Effector CD4-positive, alpha-beta T cell (primary cell): ENCODE data around the gene RAB3A.
"Not testable (repeated sequence)": the region's sequence is repeated elsewhere in the genome, so short reads cannot be mapped to it uniquely, and the experiment has no call there.

Experiments used
- DNase-seq: peaks from one replicate; pipeline ENCODE4 v3.0.0-alpha.2; 2020

Gene RAB3A

GRCh38 chr19:18167975-18168645 is 35.7 kb downstream of the RAB3A start:
- peak; percentile 47 for DNase-seq

DNA sequence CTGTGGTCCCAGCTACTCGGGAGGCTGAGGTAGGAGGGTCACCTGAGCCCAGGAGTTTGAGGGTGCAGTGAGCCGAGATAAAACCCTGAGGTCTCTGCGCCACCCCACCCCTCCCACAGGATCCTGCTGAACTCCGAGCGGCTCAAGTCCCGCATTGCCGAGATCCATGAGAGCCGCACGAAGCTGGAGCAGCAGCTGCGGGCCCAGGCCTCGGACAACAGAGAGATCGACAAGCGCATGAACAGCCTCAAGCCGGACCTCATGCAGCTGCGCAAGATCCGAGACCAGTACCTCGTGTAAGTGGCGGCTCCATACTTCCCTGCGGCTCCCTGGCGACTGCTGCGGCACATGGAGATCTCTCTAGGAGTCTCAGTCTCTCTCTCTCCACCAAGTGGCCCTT is 36.8 kb downstream of the RAB3A start:
- no peak for DNase-seq

- DNase-seq: no peak
Observed at GRCh38 chr19:18165794-18166544, 37.9 kb downstream of the RAB3A start.

- DNase-seq: no peak
Observed at GRCh38 chr19:18164072-18164471, 39.8 kb downstream of the RAB3A start.

DNA sequence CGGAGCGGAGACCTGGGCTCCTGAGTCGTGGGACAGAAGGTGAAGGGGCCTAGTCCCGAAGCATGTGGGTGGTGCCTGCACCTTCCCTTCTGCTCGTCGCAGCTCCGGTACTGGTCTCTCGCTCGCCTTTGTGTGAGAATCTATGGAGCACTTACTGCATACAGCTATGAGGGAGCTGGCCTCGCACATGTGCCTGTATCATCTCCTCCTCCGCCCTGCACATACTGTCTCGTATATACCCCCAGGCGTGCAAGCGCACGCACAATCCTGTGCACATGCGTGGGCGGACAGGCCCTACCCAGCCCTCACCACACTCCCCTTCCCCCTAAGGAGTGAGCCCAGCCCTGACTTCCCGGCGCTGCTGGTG is 42.2 kb downstream of the RAB3A start:
- DNase-seq: no peak

DNA sequence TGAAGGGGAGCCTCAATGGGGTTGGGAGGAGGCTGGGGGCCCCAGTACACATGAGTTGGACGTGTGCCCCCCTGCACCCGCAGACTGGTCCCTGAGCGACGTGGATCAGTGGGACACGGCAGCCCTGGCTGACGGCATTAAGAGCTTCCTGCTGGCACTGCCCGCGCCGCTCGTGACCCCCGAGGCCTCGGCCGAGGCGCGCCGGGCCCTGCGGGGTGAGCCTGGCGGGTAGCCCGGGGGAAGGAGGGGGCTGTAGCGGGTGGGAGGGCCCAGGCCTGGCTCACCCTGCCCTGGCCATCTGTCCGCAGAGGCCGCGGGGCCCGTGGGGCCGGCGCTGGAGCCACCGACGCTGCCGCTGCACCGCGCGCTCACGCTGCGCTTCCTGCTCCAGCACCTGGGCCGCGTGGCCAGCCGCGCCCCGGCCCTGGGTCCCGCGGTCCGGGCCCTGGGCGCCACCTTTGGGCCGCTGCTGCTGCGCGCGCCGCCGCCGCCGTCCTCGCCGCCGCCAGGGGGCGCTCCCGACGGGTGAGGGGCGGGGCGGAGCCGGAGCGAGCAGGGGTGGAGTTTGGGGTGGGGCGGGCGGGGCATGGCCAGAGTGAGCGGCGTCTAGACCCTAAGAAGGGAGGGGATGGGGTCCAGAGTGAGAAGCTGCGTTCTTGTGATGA is 42.7 kb downstream of the RAB3A start:
- DNase-seq: peak; percentile 78

GRCh38 chr19:18160493-18160970 is 43.3 kb downstream of the RAB3A start:
- DNase-seq: no peak

GRCh38 chr19:18159810-18160209 is 44.0 kb downstream of the RAB3A start:
- no peak for DNase-seq

DNA sequence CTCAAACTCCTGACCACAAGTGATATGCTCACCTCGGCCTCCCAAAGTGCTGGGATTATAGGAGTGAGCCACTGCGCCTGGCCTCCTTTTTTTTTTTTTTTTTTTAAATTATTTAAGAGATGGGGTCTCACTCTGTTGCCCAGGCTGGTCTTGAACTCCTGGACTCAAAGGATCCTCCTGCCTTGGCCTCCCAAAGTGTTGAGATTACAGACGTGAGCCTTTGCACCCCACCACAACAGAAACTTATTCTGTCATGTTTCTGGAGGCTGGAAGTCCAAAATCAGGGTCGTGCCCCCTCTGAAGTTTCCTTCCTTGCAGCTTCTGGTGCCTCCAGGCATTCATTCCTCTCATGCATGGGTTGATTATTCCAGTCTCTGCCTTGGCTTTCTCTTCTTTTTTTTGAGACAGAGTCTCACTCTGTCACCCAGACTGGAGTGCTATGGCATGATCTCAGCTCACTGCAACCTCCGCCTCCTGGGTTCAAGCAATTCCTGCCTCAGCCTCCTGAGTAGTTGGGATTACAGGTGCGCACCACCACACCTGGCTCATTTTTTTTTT is 44.7 kb downstream of the RAB3A start:
- DNase-seq: not testable (repeated sequence)

DNA sequence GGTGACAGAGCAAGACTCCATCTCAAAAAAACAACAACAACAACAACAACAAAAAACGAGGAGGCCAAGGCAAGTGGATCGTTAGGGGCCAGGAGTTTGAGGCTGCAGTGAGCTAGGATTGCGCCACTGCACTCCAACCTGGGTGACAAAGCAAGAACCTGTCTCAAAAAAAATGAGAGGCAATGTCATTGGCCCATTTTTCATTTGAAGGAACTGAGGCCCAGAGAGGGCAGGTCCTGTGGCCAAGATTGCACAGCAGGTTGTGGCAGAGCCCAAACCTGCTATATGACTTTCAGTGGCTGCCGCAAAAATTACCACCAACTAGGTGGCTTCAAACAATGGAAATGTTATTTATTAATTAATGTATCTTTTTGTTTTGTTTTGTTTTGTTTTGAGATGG is 45.4 kb downstream of the RAB3A start:
- no peak for DNase-seq

GRCh38 chr19:18157465-18158063 is 46.3 kb downstream of the RAB3A start:
- DNase-seq: no peak

DNA sequence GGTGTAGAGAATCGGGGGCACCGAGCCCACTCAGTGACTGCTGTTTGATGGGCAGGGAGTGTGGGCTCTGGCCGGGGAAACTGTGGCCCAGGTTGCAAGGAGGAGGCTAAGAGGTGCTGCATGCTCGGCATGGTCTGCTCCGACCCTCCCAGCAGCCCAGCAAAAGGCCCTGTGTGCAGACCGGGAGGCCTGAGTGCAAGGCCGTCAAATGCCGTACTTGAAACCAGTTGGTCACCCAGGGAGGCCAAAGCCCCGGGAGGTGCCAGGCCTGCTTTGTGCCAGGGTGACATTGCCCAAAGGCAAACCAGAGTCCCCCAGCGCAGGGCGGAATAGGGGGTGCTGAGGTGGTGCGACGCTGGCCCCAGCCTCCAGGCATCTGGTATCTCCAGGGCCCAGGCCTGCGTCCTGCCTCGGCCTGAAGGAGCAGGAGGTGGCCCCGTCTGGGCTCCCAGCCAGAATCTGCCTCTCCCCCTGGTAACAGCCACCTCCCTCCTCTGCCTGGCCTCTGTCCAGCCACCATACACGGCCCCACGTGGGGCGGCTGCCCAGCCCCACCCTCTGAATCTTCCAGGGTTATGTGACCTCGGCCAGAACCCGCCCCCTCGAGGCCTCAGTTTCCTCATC is 46.9 kb downstream of the RAB3A start:
- no peak for DNase-seq

DNA sequence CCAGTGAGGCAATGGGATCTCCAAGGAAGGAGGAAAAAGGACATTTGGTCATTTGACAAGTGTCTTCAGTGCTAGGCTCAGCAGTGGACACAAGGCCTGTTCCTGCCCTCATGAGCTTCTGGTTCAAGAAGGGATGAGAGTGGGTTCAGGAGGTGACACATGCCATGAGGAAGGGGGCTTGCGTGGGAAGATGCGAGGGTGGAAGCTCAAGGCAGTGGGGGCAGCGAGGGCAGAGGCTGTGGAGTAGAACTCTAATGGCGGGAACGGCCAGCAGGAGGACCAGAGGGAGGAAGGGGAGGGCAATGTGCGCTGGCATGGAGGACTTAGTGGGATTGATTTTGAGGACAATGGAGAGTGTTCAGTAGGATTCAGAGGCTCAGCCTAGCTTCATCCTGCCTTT is 47.6 kb downstream of the RAB3A start:
- DNase-seq: no peak

- no peak for DNase-seq
Observed at GRCh38 chr19:18155095-18156087, 48.5 kb downstream of the RAB3A start.

DNA sequence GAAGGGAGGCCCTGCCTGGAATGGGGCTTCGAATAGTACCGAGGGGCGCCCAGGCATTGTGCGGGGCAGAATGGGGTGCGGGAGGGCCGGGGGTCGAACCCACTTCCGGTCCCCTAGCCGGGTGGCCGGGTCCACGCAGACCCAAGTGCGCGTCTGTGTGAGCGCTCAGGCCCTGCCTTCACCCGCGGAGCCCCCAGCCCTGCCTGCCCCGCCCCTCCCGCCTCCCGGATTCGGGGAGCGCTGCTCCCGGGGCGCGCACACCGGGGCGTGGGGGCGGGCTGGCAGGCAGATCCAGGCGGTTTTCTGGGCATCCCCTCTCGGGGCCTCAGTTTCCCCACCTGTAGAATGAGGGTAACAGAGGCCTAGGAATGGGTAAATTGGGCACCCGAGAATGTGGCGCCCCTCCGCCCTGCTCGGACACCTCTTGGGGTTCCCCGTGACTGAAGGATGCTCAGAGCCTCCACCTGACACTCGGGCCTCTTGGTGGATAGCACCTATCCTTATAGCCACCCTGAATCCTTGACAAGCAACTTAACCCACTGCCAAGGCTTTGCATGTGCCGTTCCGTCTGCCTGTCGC is 50.2 kb downstream of the RAB3A start:
- DNase-seq: no peak

- DNase-seq: peak; percentile 100
Observed at GRCh38 chr19:18152817-18153555, 50.9 kb downstream of the RAB3A start, which contains the start of gene PIK3R2. PIK3R2 (plus strand) TSS chr19:18153163; CDS start chr19:18155880, 2,717 bp downstream.

GRCh38 chr19:18152442-18152816 is 51.4 kb downstream of the RAB3A start:
- DNase-seq: peak; percentile 99

DNA sequence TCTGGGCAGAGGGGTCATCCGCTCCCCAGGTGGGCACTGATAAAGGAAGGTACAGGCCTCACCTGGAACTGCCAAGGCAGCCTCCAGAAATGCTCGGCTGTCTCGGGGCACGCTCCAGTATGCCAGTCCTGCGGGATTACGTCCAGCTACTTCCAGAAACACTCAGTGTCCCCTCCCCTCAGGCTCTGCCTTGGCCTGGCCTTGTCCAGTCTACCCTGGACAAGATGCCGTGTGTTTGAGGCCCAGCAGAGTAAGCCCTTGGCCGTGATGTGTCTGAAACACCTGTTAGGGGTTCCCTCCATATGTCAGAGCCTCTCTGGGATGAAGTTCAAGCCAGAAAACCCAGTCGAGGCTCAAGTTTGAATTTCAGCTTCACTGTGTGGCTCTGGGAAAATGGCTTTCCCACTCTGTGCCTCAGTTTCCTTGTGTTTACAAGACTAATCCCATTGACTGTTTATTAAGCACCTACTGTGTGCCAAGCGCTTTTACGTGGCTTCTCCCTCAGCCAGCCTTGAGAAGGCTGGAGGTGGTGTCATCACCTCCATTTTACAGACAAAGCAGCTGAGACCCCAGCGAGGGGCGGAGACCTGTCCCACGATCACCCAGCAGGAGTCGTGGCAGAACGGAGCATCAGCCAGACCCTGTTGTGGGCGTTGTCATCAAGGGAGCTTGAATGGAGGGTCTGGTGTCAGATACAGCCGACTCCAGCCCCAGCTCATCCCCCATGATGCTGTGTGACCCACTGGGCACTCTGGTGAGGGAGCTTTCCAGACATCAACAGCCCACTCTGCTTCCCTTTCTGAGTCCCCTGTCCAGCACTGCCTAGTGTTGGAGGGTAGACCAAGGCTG is 52.8 kb downstream of the RAB3A start:
- no peak for DNase-seq

DNA sequence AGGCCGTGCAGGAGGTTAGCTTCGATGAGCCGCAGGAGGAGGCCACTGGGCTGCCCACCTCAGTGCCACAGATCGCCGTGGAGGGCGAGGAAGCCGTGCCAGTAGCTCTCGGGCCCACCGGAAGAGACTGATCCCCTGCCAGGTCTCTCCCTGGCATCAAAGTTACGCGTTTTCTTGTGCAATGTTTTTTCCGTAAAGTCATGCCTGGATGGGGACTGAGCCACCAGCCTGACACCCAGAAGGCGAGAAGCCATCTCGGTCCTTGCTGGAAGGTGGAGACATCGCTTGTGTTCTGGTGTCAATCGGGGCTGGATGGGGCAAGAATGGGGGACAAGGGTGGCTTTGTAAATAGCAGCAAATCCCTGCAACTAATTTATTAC is 54.3 kb downstream of the RAB3A start:
- DNase-seq: no peak
